VCaP (cell line): ENCODE measurements around the gene PGBD5.

Experiments
- H3K27ac ChIP-seq: fragments of 450-650 bp; 2 replicates; pipeline ENCODE4 v1.5.1; 2017
- TF ChIP-seq, protein P1 (sequence below): fragments of 450-650 bp; conservative IDR thresholded peaks from 2 replicates; pipeline ENCODE4 v1.5.1; 2017; ENCODE audit warnings: mild to moderate bottlenecking, moderate library complexity

The PGBD5 gene

DNA sequence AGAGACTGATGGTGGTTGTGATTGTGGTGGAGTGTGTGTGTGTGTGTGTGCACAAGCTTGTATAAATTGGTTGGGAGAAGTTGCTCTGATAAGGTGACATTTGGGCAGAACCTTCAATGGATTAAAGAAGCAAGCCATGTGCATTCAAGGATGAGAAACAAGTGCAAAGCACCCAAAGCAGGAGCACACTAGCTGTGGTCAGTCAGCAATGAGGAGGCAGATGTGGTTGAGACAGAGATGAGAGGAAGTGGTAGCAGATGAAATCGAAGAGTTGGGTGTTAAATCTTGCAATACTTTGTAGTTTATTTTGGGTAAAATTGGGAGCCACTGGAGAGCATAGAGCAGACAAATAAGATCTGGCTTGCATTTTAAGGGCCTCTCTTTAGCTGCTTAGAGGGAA, 4.4 kb upstream of the PGBD5 start:
- H3K27ac ChIP-seq, result no peak overlapping the region
- TF ChIP-seq, protein P1, sequence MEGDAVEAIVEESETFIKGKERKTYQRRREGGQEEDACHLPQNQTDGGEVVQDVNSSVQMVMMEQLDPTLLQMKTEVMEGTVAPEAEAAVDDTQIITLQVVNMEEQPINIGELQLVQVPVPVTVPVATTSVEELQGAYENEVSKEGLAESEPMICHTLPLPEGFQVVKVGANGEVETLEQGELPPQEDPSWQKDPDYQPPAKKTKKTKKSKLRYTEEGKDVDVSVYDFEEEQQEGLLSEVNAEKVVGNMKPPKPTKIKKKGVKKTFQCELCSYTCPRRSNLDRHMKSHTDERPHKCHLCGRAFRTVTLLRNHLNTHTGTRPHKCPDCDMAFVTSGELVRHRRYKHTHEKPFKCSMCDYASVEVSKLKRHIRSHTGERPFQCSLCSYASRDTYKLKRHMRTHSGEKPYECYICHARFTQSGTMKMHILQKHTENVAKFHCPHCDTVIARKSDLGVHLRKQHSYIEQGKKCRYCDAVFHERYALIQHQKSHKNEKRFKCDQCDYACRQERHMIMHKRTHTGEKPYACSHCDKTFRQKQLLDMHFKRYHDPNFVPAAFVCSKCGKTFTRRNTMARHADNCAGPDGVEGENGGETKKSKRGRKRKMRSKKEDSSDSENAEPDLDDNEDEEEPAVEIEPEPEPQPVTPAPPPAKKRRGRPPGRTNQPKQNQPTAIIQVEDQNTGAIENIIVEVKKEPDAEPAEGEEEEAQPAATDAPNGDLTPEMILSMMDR, result no peak

DNA sequence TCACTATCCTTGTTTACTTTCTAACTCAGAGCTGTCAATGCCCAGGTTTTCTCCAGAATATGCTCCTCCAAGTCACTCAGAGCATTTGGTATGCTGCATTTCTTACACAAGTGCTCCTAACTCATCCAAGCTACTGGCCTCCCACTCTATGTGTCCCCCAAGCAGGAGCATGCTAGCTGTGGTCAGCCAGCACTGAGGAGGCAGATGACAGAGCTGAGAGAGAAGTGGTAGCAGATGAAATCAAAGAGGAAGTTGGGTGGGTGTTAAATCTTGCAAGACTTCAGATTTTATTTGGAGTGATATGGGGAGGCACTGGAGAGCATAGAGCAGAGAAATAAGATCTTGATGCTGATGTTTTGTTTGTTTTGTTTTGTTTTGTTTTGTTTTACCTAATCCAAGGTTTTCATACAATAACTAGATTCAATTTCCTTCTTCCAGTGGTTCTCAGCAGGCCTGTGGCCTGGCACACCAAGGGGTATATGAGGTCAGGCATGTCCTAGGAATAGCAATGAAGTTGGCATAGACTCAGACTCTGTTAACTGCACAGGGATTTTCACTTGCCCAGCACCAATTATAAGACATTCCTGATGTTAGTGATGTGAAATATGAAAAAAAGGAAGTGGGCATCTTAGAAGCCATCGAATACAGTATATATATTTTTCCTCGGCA, 3.1 kb upstream of the PGBD5 start:
- TF ChIP-seq, protein P1, result no peak
- no peak overlapping the region for H3K27ac ChIP-seq

DNA sequence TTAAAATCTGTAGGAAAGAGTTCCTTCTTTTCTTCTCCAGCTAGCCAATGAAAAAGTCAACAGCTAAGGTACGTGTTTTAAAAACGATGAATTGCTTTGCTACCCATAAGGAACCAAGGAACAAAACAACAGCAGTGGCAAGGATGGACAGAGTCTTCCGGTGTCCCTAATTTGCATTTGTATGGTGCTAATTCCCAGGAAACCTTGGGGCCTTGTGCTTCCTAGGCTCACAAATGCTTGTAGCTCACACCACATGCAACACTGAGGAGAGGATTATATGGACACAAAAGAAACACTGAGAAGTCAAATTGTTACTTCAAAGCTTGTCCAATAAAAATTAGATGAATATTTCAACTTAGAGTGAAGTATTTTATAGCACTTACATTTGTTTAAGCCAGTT, 1.8 kb upstream of the PGBD5 start:
- TF ChIP-seq, protein P1, result no peak

DNA sequence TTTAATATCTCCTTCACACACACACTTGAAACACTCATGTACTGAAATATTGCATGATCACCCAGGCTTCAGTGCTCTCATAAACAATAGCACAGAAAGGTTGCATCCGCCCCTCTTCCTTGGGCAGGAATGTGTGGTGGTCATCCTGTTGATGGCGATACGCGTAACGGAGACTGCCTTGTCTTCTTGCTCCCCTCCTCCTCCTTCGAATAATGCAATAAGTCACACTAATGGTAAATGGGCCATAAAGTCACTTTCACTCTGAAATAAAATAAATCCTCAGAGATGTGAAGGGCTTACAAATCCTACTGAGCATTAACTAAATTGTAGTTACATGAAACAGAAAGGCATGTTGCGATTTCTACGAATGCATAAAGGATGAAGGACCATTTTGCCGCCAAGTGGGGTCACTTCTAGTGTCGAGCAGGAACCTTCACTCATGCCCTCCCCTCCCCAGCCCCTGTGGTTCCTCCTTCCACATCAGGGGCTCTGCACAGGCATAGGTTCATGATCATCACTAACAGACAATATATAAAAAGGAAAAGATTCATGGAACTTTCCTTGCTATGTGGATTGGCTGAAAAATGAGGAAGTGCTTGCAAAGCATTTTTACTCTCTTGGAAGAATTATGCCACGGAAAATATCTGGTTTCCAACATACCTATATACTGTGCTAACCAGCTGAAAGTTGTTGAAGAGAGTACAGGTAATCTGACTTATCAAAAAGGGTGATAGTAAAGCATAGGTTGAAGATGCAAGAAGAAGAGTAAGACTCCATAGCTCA, 1.2 kb upstream of the PGBD5 start:
- TF ChIP-seq, protein P1, result no peak
- peak overlapping the region; percentile 65 for H3K27ac ChIP-seq

More for the DNA sequence above, 1.8 kb upstream of the PGBD5 start:
- H3K27ac ChIP-seq, result no peak overlapping the region

DNA sequence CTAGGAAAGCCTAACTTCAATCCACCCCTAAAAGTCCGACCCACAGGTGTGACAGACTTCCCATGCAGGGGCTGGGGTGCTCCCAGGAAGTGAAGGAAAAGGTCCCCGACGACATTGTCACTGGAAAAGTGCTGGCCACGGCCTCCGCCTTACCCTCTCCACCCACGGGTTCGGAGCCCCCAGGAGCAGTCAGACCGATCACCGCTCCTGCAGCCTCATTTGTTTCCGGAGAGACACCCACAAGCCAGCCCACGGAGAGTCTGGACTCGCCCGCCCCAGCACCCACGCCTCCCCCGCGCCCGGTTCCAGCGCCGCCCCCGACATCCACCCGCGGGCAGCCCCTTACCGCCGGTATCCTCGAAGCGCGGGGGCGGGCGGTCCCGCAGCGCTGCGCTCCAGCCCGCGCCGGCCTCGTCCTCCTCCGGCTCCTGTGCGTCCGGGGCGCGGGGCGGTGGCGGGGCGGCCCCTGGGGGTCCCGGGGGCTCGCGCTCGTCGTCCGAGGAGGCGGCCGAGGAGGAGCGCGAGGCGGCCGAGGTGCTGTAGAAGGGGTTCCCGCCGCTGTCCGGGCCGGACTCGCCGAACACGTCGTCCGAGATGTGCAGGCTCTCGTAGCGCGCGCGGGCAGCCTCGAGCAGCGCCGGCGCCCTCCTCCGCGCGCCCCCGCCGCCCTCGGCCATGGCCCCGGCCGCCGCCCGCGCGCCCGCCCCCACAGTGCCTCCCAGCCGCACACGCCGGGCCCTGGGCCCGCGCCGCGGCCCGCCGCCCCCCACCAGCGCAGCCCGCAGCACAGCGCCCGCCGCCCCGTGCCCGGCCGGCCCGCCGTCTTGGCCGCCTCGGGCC, 660 bp downstream of the PGBD5 start:
- H3K27ac ChIP-seq, result peak overlapping the region; percentile 65
- TF ChIP-seq, protein P1, result no peak

DNA sequence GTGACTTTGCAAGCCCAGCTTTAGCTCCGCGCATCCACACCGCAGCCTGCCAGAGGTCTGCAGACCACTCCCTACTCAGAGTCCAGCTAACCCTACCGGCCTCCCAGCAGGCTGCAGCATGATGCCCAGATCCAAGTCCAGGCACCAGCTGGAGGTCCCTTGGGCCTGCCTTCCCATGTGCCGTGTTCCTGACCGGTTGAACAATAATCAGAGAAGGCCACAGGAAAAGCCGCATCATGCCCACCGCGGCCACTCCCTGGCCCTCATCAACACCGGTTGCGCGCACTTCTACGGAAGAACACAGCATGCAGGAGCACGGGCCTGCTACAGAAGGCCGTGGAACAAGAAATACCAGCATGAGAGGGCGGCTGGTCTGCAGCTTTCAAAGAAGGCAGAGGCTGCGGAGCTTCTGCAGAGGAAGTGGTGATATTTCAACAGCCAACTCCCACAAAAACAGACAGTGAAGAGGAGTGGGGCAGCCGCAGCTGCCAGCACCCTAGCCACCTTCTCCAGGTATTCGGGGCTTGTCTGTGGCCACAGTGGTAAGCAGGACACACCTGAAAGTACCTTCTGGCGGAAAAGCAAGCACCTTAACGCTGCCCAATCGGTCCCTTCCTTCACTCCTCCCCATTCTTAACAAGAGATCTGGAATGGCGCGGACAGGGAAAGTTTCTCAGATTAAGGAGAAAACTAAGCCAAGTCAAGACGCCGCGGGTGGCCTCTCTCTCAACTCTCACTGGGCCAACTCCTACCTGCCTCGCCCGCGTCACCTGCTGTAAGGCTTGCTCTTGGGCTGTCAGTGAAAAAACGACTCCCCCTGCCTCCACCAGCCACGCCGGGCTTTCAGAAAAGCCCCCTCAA, 1.5 kb downstream of the PGBD5 start:
- H3K27ac ChIP-seq, result peak overlapping the region; percentile 65

More for the DNA sequence above, 1.5 kb downstream of the PGBD5 start:
- TF ChIP-seq, protein P1, result 0 out of 2 replicates have a peak, but pooled peaks have one; percentile 19
